Suppressor macrophage (primary cell): Measurements from ENCODE around the gene RGL3.

Source experiments
- DNase-seq, 4 experiments: peaks; one replicate each; pipeline ENCODE4 v3.0.0-alpha.2; 2020 to 2022

RGL3 gene

GRCh38 chr19:11420429-11421370 is 1.6 kb upstream of the RGL3 start:
- DNase-seq, result peak in 2 of 4 experiments; percentile 33 to 51

GRCh38 chr19:11418094-11418548 is 993 bp downstream of the RGL3 start:
- no peak for DNase-seq

- DNase-seq, result no peak
Measured at GRCh38 chr19:11416346-11417052, 2.6 kb downstream of the RGL3 start.

GRCh38 chr19:11414544-11414943 is 4.6 kb downstream of the RGL3 start:
- no peak for DNase-seq

DNA sequence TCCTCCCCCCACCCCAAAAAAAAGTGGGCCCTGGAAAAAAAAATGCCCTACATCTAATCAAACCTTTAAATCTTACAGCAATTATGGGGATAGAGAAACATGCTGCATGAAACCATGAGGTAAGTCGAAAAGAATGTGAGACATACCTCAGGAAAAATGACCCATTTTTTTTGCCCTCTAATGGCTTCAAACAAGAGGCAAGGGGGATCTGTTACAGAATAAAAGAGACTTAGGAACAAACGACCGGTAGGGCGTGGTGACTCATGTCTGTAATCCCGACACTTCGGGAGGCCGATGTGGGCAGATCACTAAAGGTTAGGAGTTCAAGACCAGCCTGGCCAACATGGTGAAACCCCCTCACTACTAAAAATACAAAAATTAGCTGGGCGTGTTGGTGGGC is 8.4 kb downstream of the RGL3 start:
- DNase-seq, result no peak

- no peak for DNase-seq
Measured at GRCh38 chr19:11408591-11408990, 10.5 kb downstream of the RGL3 start.

DNA sequence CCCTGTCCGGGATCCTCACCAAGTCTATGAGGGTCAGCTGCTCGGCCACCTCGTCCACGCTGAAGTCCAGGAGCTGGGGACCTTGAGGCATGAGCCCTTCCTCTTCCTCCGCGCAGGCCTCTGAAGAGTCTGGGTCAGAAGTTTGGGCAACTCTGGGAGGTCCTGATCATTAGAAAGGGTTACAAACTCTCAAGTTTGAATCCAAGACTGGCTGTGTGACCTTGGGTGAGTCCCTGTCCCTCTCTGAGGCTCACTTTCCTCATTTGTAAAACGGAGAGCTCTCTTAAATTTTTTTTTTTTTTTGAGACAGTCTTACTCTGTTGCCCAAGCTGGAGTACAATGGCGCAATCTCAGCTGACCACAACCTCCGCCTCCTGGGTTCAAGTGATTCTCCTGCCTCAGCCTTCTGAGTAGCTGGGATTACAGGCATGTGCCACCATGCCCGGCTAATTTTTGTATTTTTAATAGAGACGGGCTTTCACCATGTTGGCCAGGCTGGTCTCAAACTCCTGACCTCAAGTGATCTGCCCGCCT is 12.3 kb downstream of the RGL3 start:
- peak; percentile 29 to 72 (median 67) for DNase-seq

GRCh38 chr19:11405846-11406643 is 13.1 kb downstream of the RGL3 start:
- peak in 1 of 4 experiments; percentile 33 for DNase-seq

GRCh38 chr19:11404588-11405222 is 14.4 kb downstream of the RGL3 start:
- DNase-seq, result no peak

GRCh38 chr19:11401808-11402543 is 17.1 kb downstream of the RGL3 start:
- no peak for DNase-seq

GRCh38 chr19:11400798-11401197 is 18.3 kb downstream of the RGL3 start:
- DNase-seq, result no peak

- no peak for DNase-seq
Measured at GRCh38 chr19:11399667-11400066, 19.4 kb downstream of the RGL3 start.

DNA sequence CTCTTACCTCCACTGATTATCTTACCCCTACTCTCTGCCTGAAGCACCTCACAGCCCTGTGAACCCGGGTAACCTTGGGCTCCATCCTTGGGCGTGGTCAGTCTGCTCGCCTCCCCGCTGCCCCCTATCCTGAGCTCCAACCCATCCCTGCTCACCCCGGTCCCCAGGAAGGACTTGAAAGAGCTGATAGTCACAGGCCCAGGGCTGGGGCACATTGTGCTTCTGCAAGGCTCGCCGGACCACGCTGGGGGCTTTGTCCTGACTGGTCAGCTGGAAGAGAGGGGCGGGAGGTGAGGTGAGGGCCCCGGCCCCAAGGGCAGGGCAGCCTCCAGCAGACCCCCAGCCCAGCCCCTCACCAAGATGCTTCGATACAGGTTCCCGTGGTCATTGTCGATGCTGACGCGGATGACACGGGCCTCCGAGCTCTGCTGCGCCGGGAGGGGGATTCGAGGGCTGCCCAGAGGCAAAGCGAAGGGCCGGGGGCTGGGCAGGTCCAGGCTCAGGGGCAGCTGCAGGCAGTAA is 22.0 kb downstream of the RGL3 start:
- DNase-seq, result no peak

GRCh38 chr19:11390933-11391680 is 28.0 kb downstream of the RGL3 start:
- DNase-seq, result no peak

- no peak for DNase-seq
Measured at GRCh38 chr19:11390359-11390758, 28.8 kb downstream of the RGL3 start.

- peak; percentile 69 to 81 (median 72) for DNase-seq
Measured at GRCh38 chr19:11387162-11388034, 31.7 kb downstream of the RGL3 start.

- DNase-seq, result no peak
Measured at GRCh38 chr19:11384778-11385129, 34.4 kb downstream of the RGL3 start.

GRCh38 chr19:11383706-11384048 is 35.4 kb downstream of the RGL3 start:
- DNase-seq, result no peak
